K562 (cell line): ENCODE data around the gene DRICH1. TPM values are rescaled to one million over a fixed set of nuclear protein-coding genes. Genes with fewer than 3 reads are reported as not detected.

Experiments used
- ATAC-seq: fragments of 200-7000 bp; cut with Tn5 transposase; 3 replicates; pipeline ENCODE4 v1.9.1; 2020; ENCODE audit warnings: moderate library complexity
- BruUV-seq: library from RNA; stranded (reverse); fragments of 400-500 nt; replicated peaks from 2 replicates; lab custom pipeline; 2021; lab: Mats Ljungman, UMichigan
- CTCF ChIA-PET: fragments of 300-600 bp; formaldehyde crosslinking; extraction: SDS; loops from one replicate; lab custom pipeline; 2021; ENCODE audit warnings: low intra/inter-chr PET ratio; lab: Yijun Ruan, JAX
- POLR2A ChIA-PET: fragments of 300-600, 350-650 bp; sonication (Branson Sonifier 250); formaldehyde crosslinking; extraction: SDS; loops from one replicate; lab custom pipeline; 2021; ENCODE audit warnings: antibody characterized with exemption, inconsistent platforms; lab: Yijun Ruan, JAX
- DNase-seq, 4 experiments: peaks; one replicate each; pipeline versions ENCODE4 v3.0.0 to v3.0.0-alpha.2; 2011 to 2018; ENCODE audit warnings: low spot score in 3 of 4, mixed read lengths in 3 of 4; ENCODE audit errors: extremely low read depth in 1 of 4
- FAIRE-seq: peaks from 2 replicates; lab custom pipeline; 2011; peaks lifted over from hg19 to GRCh38; lab: Jason Lieb, UNC
- H2AFZ ChIP-seq: 2 replicates; pipeline ENCODE4 v1.6.0; 2011; ENCODE audit warnings: low read depth, low read length, control low read depth, inconsistent platforms
- H3K27ac ChIP-seq: fragments of 200-600 bp; 3 replicates; pipeline ENCODE4 v1.8.0; 2011; ENCODE audit warnings: low read depth, mild to moderate bottlenecking, control low read depth, inconsistent platforms, low read length, moderate library complexity, mixed read lengths; ENCODE audit errors: extremely low read depth
- H3K27me3 ChIP-seq, 2 experiments: fragments of 300-600 bp in 1 of 2; 2 replicates in 1 of 2; 3 replicates in 1 of 2; pipeline versions ENCODE4 v1.6.0 to v1.8.0; 2011; ENCODE audit warnings: inconsistent platforms in 2 of 2, low read length in 2 of 2, mild to moderate bottlenecking in 1 of 2, mixed read lengths in 1 of 2, moderate library complexity in 1 of 2; ENCODE audit not compliant: control insufficient read depth in 2 of 2, insufficient read depth in 2 of 2
- H3K36me3 ChIP-seq: fragments of 300-600 bp; 3 replicates; pipeline ENCODE4 v1.8.0; 2011; ENCODE audit warnings: mild to moderate bottlenecking, low read length, inconsistent platforms; ENCODE audit not compliant: control insufficient read depth, insufficient read depth
- H3K4me1 ChIP-seq, 2 experiments: fragments of 200-600 bp in 1 of 2; replicated peaks in 1 of 2; 2 replicates in 1 of 2; 3 replicates in 1 of 2; pipeline versions ENCODE4 v1.5.1 to v1.8.0; 2011; ENCODE audit warnings: inconsistent platforms in 2 of 2, low read length in 2 of 2, mild to moderate bottlenecking in 1 of 2, mixed read lengths in 1 of 2, moderate library complexity in 1 of 2; ENCODE audit not compliant: control insufficient read depth in 2 of 2, insufficient read depth in 2 of 2
- H3K4me2 ChIP-seq: 2 replicates; pipeline ENCODE4 v1.6.1; 2011; ENCODE audit warnings: low read length, control low read depth, inconsistent platforms, mixed read lengths; ENCODE audit not compliant: insufficient read depth
- H3K4me3 ChIP-seq: fragments of 200-600 bp; sonication (generic), shearing (Covaris generic); 2 replicates; pipeline ENCODE4 v1.5.1; 2016; ENCODE audit warnings: control low read depth, inconsistent platforms
- H3K79me2 ChIP-seq: fragments of 200-600 bp; 3 replicates; pipeline ENCODE4 v1.8.0; 2011; ENCODE audit warnings: low read length, inconsistent platforms; ENCODE audit not compliant: control insufficient read depth, insufficient read depth
- H3K9ac ChIP-seq, 2 experiments: 2 replicates each; pipeline versions ENCODE4 v1.6.0 to v1.6.1; 2011; ENCODE audit warnings: low read depth in 2 of 2, low read length in 2 of 2, control low read depth in 1 of 2, inconsistent platforms in 1 of 2, mild to moderate bottlenecking in 1 of 2, mixed read lengths in 1 of 2; ENCODE audit not compliant: insufficient read depth in 1 of 2
- H3K9me1 ChIP-seq: one replicate; pipeline ENCODE4 v1.6.0; 2011; ENCODE audit warnings: inconsistent platforms, mild to moderate bottlenecking, low read length, moderate library complexity; ENCODE audit not compliant: control insufficient read depth, insufficient read depth
- H3K9me3 ChIP-seq: replicated peaks from 2 replicates; pipeline ENCODE4 v1.5.1; 2011; ENCODE audit warnings: low read depth, low read length, inconsistent platforms; ENCODE audit not compliant: control insufficient read depth, insufficient read depth
- H4K20me1 ChIP-seq: replicated peaks from 2 replicates; pipeline ENCODE4 v1.6.1; 2011; ENCODE audit warnings: low read length, inconsistent platforms, mixed read lengths; ENCODE audit not compliant: control insufficient read depth, insufficient read depth
- CEBPB ChIP-seq: fragments of 450-650 bp; IDR thresholded peaks from 2 replicates; pipeline ENCODE4 v1.6.1; 2016; ENCODE audit warnings: missing genetic modification characterization, missing compliant biosample characterization
- KDM2B ChIP-seq: fragments of 250-450 bp; sonication (Bioruptor Pico); IDR thresholded peaks from 2 replicates; pipeline ENCODE4 v1.8.0; 2021; ENCODE audit warnings: mild to moderate bottlenecking, moderate library complexity
- KLF16 ChIP-seq: IDR thresholded peaks from 2 replicates; pipeline ENCODE4 v1.6.1; 2016; ENCODE audit warnings: antibody characterized with exemption
- MYNN ChIP-seq, 2 experiments: sonication (generic); formaldehyde crosslinking in 1 of 2; IDR thresholded peaks; 2 replicates each; pipeline versions ENCODE4 v1.5.0 to v1.6.1; 2016 to 2020; ENCODE audit warnings: antibody characterized with exemption in 1 of 2, missing genetic modification reagents in 1 of 2
- POLR2AphosphoS5 ChIP-seq: IDR thresholded peaks from 2 replicates; pipeline ENCODE4 v1.6.1; 2011; ENCODE audit warnings: mild to moderate bottlenecking, low read depth, low read length, moderate library complexity; ENCODE audit not compliant: control insufficient read depth, insufficient read depth
- RB1 ChIP-seq: fragments of 450-650 bp; IDR thresholded peaks from 2 replicates; pipeline ENCODE4 v1.6.1; 2017; ENCODE audit warnings: low read depth, mild to moderate bottlenecking
- RBM15 ChIP-seq: fragments of 200-400 bp; formaldehyde crosslinking; IDR thresholded peaks from 2 replicates; pipeline ENCODE4 v1.6.1; 2018; ENCODE audit warnings: mild to moderate bottlenecking, low read length, moderate library complexity; ENCODE audit not compliant: insufficient read depth
- RCOR1 ChIP-seq, 2 experiments: IDR thresholded peaks; 2 replicates each; pipeline ENCODE4 v1.6.1; 2012; ENCODE audit warnings: low read depth in 2 of 2, low read length in 2 of 2, borderline replicate concordance in 1 of 2, improper control_type of control experiment in 1 of 2
- REST ChIP-seq, 2 experiments: fragments of 450-650 bp; formaldehyde crosslinking in 1 of 2; IDR thresholded peaks; 2 replicates each; pipeline versions ENCODE4 v1.4.0 to v1.6.1; 2014 to 2020; ENCODE audit warnings: mild to moderate bottlenecking in 2 of 2, borderline replicate concordance in 1 of 2, low read depth in 1 of 2
- SAFB2 ChIP-seq: fragments of 200-400 bp; formaldehyde crosslinking; IDR thresholded peaks from 2 replicates; pipeline ENCODE4 v1.6.1; 2018; ENCODE audit warnings: borderline replicate concordance, low read length, low read depth, moderate library complexity; ENCODE audit not compliant: severe bottlenecking
- SMC3 ChIP-seq: conservative IDR thresholded peaks from 2 replicates; pipeline ENCODE4 v1.6.1; 2011; ENCODE audit warnings: low read depth, low read length, improper control_type of control experiment; ENCODE audit not compliant: insufficient read depth
- STAG1 ChIP-seq: sonication (generic); formaldehyde crosslinking; IDR thresholded peaks from 2 replicates; pipeline ENCODE4 v1.5.0; 2020; ENCODE audit warnings: missing genetic modification reagents, borderline replicate concordance
- THRAP3 ChIP-seq: fragments of 450-650 bp; IDR thresholded peaks from 2 replicates; pipeline ENCODE4 v1.6.1; 2016; ENCODE audit warnings: mild to moderate bottlenecking, inconsistent platforms, borderline replicate concordance
- WGBS: fragments of 100-300 bp; shearing (Covaris generic); methylation state at CpG from one replicate; pipeline ENCODE4 v1.1.6; 2016; ENCODE audit warnings: low coverage, mixed read lengths; ENCODE audit not compliant: insufficient coverage; ENCODE audit errors: missing lambda C conversion rate; 5-methylcytosine and 5-hydroxymethylcytosine counted together
- in situ Hi-C: fragments of 300-500 bp; cut with MboI; formaldehyde crosslinking; loops from 4 replicates; pipeline ENCODE4 v1.15.0; 2018; ENCODE audit warnings: inconsistent platforms, mixed read lengths
- intact Hi-C: fragments of 100-400 bp; cut with micrococcal nuclease; formaldehyde crosslinking; loops from 2 replicates; pipeline ENCODE4 v1.14.2; 2022
- polyA plus RNA-seq, 8 experiments: library from polyadenylated mRNA; depleted of rRNA in 4 of 8; stranded (reverse) in 5 of 8; unstranded in 3 of 8; fragments of >200 nt; fragmentation: Nextera tagmentation in 2 of 8; fragmentation: Illumina TruSeq in 1 of 8; extraction: Ambion mirVana in 2 of 8; extraction: Trizol in 1 of 8; gene quantifications; 2 replicates each; pipeline versions ENCODE4 v1.2.1 to v1.2.3, GENCODE V29; 2011 to 2014; ENCODE audit warnings: inconsistent platforms in 1 of 8, missing spikeins in 1 of 8
- total RNA-seq, 7 experiments: library from RNA; depleted of rRNA in 6 of 7; stranded (reverse); fragments of >200 nt in 6 of 7; fragmentation: Illumina TruSeq in 2 of 7; extraction: Trizol in 2 of 7; gene quantifications; 2 replicates each; pipeline versions ENCODE4 v1.2.1 to v1.2.3, GENCODE V29; 2011 to 2021; ENCODE audit warnings: low replicate concordance in 1 of 7

The DRICH1 gene
- total and polyA plus RNA-seq, 9 of the 15 experiments (the other 6 are each of a cell fraction or from before 2014, with no cell fraction given): 0.07 to 0.36 (median 0.14) TPM; not detected in 2

- no peak overlapping the region for H3K4me2 ChIP-seq
- intact Hi-C loops (loop anchor here (1.0 kb wide), 1 partner anchor 49 kb away; no protein-coding TSS in a partner anchor), in situ Hi-C loops (loop anchor here (10.0 to 25.0 kb wide), 3 partner anchors 46 to 629 kb away; no protein-coding TSS in a partner anchor)
- H3K4me3 ChIP-seq: no peak overlapping the region
- peak; percentile 71 for FAIRE-seq
- no peaks in the 10 kb centered on the region; a peak in 1 of 5 replicates for H3K4me1 ChIP-seq
- no peaks in the 10 kb centered on the region for H3K79me2 ChIP-seq
- CTCF ChIA-PET: interaction anchor here (0.5 to 2.0 kb wide), 6 partner anchors 48 to 209 kb away, joined by 3 to 6 read pairs (median 4); no protein-coding TSS in a partner anchor
- no peaks in the 10 kb centered on the region for H4K20me1 ChIP-seq
- DNase-seq: peak; percentile 60 to 67 (median 62)
- no peaks in the 10 kb centered on the region for H3K9me1 ChIP-seq
- POLR2A ChIA-PET: no interaction called here
- H3K27me3 ChIP-seq: no peaks in the 10 kb centered on the region
- H2AFZ ChIP-seq: no peak overlapping the region
- no TSS peak for BruUV-seq
- H3K27ac ChIP-seq: no peak overlapping the region
- H3K9ac ChIP-seq: no peak overlapping the region
- WGBS: 18% methylated on average over 11 of the region's 11 CpGs
- ATAC-seq: peak; percentile 92
- no peaks in the 10 kb centered on the region for H3K36me3 ChIP-seq
- no peaks in the 10 kb centered on the region for H3K9me3 ChIP-seq
- TF ChIP-seq SMC3: peak; percentile 76
- TF ChIP-seq STAG1 (CRISPR knock-in tag): peak; percentile 12; the same call in 1 of the 2 replicates
- no peak for TF ChIP-seq THRAP3
- TF ChIP-seq KDM2B (CRISPR knock-in tag): no peak
- TF ChIP-seq KLF16: no peak
- TF ChIP-seq RB1: 0 out of 2 replicates have a peak, but pooled peaks have one; percentile 29
- peak; percentile 71; the same call in 1 of the 2 replicates for TF ChIP-seq REST (IDR thresholded peaks at IDR 0.05; ENCODE audit: borderline replicate concordance)
- no peak for TF ChIP-seq REST (CRISPR knock-in tag; IDR thresholded peaks at IDR 0.05; ENCODE audit: low read depth)
- no peak for TF ChIP-seq MYNN (IDR thresholded peaks at IDR 0.05)
- no peak for TF ChIP-seq MYNN (CRISPR knock-in tag; IDR thresholded peaks at IDR 0.05)
- TF ChIP-seq SAFB2: no peak
- no peak for TF ChIP-seq RBM15
- TF ChIP-seq CEBPB (tag): peak; percentile 25; the same call in 1 of the 2 replicates
- TF ChIP-seq RCOR1 (IDR thresholded peaks at IDR 0.05; ENCODE audit: borderline replicate concordance in 1 of 2, low read depth in 2 of 2, low read length in 2 of 2): no peak
- no peak for TF ChIP-seq POLR2AphosphoS5
These were observed 40.8 kb downstream of the DRICH1 start for GRCh38 chr22:23591201-23591791.
